ENCODE data around the gene EAF2. TPM values are rescaled to one million over a fixed set of nuclear protein-coding genes. Genes with fewer than 3 reads are reported as not detected.

EAF2 gene
- total RNA-seq, 1 experiment from 2014 or later: 2.3 TPM

Other genes starting within 250 kb of the EAF2 start
- gene FBXO40, start 241.8 kb upstream of the EAF2 start, total RNA-seq (2014; rRNA removed; shearing (Covaris generic)): not detected in 2 replicates
- 3.8 and 7.3 TPM in 2 replicates for gene HCLS1, start 174.3 kb upstream of the EAF2 start, total RNA-seq (2014; rRNA removed; shearing (Covaris generic))
- gene GOLGB1, start 85.5 kb upstream of the EAF2 start, total RNA-seq (2014; rRNA removed; shearing (Covaris generic)): 13.1 and 15.5 TPM in 2 replicates
- 18.0 and 21.4 TPM in 2 replicates for gene IQCB1, start 149 bp upstream of the EAF2 start, total RNA-seq (2014; rRNA removed; shearing (Covaris generic))
- 0.25 and 1.4 TPM in 2 replicates for gene SLC15A2, start 59.2 kb downstream of the EAF2 start, total RNA-seq (2014; rRNA removed; shearing (Covaris generic))
- 0.15 TPM in 1 of 2 replicates, not detected in the other for gene ILDR1, start 187.0 kb downstream of the EAF2 start, total RNA-seq (2014; rRNA removed; shearing (Covaris generic))
- gene CD86, start 220.2 kb downstream of the EAF2 start, total RNA-seq (2014; rRNA removed; shearing (Covaris generic)): not detected in 2 replicates

Measured in NCI-H460 (cell line).